ENCODE results near the gene ABLIM1. TPM values are rescaled to one million over a fixed set of nuclear protein-coding genes. Genes with fewer than 3 reads are reported as not detected.

The ABLIM1 gene
- total RNA-seq, 1 donor from 2014 or later = 105 TPM

GRCh38 chr10:114426476-114426875, 231.6 kb downstream of the ABLIM1 start:
- Mint-ChIP-seq H3K27ac (no peak overlapping the region), H3K36me3 (peaks cover 8% of the 10 kb centered on the region), H3K4me3 (no peak overlapping the region), H3K9me3 (no peaks in the 10 kb centered on the region), H3K4me1 (peaks cover 4% of the 10 kb centered on the region), H3K27me3 (ENCODE audit: low read depth) (no peaks in the 10 kb centered on the region)
- no peak for TF ChIP-seq CTCF (IDR thresholded peaks at IDR 0.05; ENCODE audit: unreplicated experiment)
- no peak for DNase-seq (ENCODE audit: low spot score in 2 of 2, unreplicated experiment in 2 of 2)

- no peak overlapping the region for H3K27ac Mint-ChIP-seq
- peaks cover 8% of the 10 kb centered on the region for H3K9me3 Mint-ChIP-seq
- DNase-seq (ENCODE audit: low spot score in 2 of 2, unreplicated experiment in 2 of 2) = no peak
- no peaks in the 10 kb centered on the region for H3K36me3 Mint-ChIP-seq
- H3K4me1 Mint-ChIP-seq = no peaks in the 10 kb centered on the region
- H3K4me3 Mint-ChIP-seq = no peak overlapping the region
- no peak for TF ChIP-seq CTCF (IDR thresholded peaks at IDR 0.05; ENCODE audit: unreplicated experiment)
- peaks cover 2% of the 10 kb centered on the region for H3K27me3 Mint-ChIP-seq (ENCODE audit: low read depth)
Measured at GRCh38 chr10:114420811-114421485, 237.1 kb downstream of the ABLIM1 start.

GRCh38 chr10:114418109-114418508, 240.0 kb downstream of the ABLIM1 start:
- Mint-ChIP-seq H3K4me3 (no peak overlapping the region), H3K9me3 (peaks cover 8% of the 10 kb centered on the region), H3K27me3 (ENCODE audit: low read depth) (peaks cover 2% of the 10 kb centered on the region), H3K27ac (no peak overlapping the region), H3K4me1 (peaks cover 2% of the 10 kb centered on the region), H3K36me3 (no peaks in the 10 kb centered on the region)
- no peak for DNase-seq (ENCODE audit: low spot score in 2 of 2, unreplicated experiment in 2 of 2)
- no peak for TF ChIP-seq CTCF (IDR thresholded peaks at IDR 0.05; ENCODE audit: unreplicated experiment)

GRCh38 chr10:114412907-114413797, 244.9 kb downstream of the ABLIM1 start:
- Mint-ChIP-seq H3K9me3 (peaks cover under 1% of the 10 kb centered on the region), H3K27me3 (ENCODE audit: low read depth) (peaks cover 6% of the 10 kb centered on the region), H3K27ac (no peak overlapping the region), H3K36me3 (no peaks in the 10 kb centered on the region), H3K4me3 (no peak overlapping the region), H3K4me1 (peaks cover 8% of the 10 kb centered on the region)
- DNase-seq (ENCODE audit: low spot score in 2 of 2, unreplicated experiment in 2 of 2) = no peak
- TF ChIP-seq CTCF (IDR thresholded peaks at IDR 0.05; ENCODE audit: unreplicated experiment) = no peak

GRCh38 chr10:114408968-114409444, 249.1 kb downstream of the ABLIM1 start:
- Mint-ChIP-seq H3K27ac (no peak overlapping the region), H3K4me3 (no peak overlapping the region), H3K4me1 (peaks cover 13% of the 10 kb centered on the region), H3K36me3 (no peaks in the 10 kb centered on the region), H3K27me3 (ENCODE audit: low read depth) (peaks cover 30% of the 10 kb centered on the region), H3K9me3 (peaks cover 5% of the 10 kb centered on the region)
- DNase-seq (ENCODE audit: low spot score in 2 of 2, unreplicated experiment in 2 of 2) = no peak
- TF ChIP-seq CTCF (IDR thresholded peaks at IDR 0.05; ENCODE audit: unreplicated experiment) = no peak
